DMS53 treated with DMSO at 0.1 percent for 48 hours (cell line): Measurements from ENCODE around the gene SOX11.

Source experiments
- DNase-seq: peaks from one replicate; lab custom pipeline; 2025; ENCODE audit not compliant: unreplicated experiment; lab: John Stamatoyannopoulos, UW

The SOX11 gene

DNA sequence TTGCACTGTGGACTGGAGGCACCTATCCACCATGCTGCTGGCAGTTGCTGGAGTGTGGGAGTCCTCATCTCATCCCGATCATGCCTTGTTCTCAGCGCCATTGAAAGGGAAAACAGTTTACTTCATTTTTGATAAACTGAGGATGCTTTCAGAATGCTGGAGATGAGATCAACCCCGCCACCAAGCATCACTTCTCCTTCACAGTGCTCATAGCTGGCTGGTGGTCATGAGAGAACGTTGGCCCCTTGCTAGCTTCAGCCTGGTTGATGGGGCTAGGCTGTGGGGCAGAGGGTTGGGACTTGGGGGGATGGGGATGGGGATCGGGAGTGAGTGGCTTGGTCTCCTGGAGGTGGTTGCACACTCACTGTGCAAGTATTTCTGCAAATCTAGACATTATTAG is 30.1 kb downstream of the SOX11 start:
- DNase-seq, result no peak

DNA sequence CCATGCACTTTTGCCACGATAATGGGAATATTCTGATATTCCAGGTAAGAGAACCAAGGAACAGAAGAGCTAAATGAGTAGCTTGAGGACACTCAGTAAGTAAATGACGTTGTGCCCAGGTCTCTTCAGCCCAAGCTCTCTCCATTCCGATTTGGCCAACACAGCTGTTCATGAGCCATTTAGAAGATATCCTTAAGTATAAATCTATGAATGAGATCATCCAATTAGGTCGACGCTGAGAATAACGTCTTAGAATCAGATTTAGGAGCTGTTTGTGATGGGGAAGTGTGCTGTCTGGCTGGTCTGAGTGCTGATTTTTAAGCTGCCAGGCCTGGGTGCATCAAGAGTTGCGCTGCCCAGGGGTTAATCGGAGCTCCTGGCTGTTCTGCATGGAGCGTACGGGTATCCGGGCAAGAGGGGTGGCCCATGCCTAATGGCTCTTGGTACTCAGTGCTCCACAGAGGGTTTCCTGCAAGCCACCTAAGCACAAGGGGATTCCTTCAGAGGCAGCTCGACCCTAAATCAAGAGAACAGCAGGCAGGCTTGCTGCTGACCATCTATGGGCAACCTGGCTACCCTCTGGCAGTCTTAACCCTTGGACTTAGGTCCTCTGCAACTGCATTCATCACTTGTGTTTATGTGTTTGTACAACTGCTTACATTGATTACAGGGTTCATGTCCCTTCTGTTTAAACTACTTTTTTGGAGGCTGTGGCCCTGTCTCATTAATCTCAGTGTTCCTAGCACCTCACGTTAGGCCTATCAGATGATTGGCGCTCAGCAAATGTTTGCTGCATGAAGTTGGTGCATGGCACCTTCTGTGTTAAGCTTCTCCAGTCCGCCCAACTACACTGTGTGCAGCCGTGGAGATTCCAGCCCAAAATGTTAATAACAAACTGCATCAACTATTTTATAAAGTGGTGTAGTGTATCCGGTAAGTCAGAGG is 31.9 kb downstream of the SOX11 start:
- DNase-seq, result no peak

DNA sequence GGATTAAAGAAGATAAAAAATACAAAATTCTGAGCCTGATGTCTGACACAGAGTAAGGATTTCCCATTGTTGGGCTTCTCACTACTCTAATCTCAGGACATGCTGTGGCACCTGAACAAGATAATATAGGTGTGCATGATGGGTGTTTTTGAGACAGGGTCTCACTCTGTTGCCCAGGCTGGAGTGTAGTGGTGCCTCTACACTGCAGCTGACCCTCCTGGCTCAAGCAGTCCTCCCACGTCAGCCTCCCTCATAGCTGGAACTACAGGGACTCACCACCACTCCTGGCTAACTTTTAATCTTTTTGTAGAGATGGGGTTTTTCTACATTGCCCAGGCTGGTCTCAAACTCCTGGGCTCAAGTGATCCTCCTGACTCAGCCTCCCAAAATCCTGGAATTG is 32.9 kb downstream of the SOX11 start:
- DNase-seq, result no peak

DNA sequence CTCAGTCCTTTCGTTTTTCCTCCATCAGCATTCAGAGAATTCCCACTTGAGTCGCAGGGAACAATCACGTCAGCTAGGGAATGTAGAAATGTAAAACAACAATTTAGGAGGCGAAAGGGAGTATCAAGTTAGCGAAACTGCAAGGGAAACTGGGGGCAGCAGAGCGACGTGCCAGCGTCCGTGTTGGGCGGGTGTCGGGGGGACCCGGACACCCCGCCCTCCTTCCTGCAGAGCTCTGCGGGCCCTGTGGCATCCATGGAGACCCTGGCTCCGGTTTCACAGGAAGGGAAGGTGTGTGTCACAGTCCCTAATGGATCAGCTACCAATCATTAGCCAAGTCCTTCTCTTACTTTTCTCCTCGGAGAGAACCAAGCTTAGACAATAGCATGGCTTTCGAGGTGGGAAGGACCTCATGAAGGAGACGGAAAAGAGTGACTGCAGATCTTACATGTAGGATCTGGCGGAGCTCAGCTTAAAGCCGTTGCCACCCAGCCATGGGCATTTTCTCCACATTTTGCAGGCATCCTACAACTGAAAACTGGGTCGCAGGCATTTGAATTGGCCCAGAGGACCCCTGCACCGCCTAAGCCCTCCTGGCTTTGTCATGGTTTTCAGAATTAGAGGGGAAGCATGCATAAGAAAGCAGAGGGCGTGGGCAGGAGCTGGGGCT is 33.7 kb downstream of the SOX11 start:
- no peak for DNase-seq

DNA sequence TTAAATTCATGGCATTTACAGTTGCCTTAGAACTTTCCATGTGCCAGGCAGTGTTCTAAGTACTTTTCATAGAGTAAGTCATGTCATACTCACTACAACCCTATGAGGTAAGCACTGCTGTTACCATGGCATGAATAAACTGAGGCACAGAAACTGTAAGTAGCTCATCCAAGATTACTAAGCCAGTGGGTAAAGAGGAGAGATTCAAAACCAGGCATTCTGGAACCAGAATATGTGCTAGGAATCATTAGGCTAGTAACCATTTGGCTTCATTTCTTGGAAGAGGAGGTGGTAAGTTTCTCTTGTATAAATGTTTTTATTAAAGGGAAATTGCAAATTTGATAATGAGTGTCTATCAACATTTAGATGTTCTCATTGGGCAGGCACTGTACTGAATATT is 35.1 kb downstream of the SOX11 start:
- no peak for DNase-seq

DNA sequence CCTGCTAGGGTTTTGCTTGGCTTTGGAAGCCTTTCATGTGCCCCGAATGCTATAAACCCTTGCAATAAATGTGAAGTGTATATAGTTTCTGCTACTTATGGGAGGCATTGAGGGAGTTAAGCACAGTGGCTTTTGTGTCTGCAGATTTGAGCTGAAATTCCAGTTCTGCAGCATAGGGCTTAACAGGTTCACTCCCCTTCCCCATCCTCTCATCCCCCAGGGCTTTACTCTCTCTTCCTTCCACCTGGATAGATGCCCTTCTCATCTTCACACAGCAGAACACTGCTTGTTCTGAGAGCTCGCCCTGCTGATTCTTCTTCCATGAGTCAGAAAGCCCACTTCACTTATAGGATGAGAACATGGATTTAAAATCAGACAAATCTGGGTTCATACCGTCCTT is 37.2 kb downstream of the SOX11 start:
- no peak for DNase-seq

DNA sequence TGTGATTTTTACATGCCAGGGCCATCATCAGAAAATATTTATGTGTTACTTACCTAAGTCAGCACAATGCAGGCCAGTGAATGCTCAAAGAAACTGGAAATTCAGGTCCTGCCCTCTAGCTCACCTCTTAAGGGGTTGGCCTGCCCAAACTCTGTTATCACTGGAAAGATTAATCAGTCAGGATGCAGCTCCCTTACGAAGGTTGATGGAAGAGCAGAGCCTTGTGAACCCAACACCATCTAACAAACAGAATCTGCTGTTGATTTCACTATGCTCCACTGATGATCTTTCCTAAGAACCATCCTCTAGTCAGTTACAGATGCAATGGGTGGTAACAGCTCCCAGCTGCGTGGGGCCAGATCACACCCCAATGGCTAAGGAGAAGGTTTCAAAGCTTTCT is 38.2 kb downstream of the SOX11 start:
- no peak for DNase-seq

DNA sequence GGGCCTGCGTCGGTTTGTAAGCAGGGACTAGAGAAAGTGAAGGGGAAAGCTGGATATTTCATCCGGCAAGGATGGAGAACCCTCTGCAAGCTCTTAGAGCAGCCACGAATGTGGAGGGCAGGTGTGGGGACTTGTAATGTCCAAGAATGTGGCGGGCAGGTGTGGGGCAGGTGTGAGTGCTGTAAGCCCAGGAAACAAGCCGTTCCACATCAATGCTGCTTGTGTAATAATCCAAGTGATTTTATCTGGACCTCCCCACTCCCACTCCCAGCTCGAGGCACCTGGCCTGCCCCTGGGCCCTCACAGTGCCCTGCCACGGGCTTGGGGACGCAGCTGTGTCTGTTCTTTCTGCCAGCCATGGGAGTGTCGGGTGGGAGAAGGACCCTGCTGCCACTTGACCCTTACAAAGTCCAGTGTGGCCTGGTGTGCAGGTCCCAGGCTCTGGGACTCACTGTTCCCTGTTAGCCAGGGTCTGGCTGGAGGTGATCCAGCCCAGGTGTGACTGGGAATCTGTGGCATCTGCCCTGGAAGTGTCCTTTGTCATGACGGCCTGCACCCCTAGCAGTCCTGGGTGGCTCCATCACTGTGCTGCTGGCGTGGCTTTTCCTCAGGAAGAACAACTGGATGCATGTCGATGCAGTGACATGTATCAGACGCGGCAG is 42.8 kb downstream of the SOX11 start:
- DNase-seq, result peak; percentile 57

DNA sequence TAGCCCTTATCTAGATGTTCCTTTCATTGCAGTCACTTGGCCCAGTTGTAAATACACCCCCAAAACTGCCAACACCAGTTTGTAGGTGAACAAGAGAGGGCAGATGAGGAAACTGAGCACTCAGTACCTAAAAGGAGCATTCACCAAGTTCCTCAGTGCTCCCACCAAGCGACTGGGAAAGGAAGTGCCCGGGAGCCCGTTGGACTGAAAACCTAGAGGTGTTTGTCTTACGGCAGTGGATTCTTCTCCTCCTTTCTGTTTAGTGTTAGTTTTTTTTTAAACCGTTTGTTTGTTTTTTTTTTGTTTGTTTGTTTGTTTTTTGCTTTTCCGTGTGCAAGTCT is 43.3 kb downstream of the SOX11 start:
- DNase-seq, result no peak

DNA sequence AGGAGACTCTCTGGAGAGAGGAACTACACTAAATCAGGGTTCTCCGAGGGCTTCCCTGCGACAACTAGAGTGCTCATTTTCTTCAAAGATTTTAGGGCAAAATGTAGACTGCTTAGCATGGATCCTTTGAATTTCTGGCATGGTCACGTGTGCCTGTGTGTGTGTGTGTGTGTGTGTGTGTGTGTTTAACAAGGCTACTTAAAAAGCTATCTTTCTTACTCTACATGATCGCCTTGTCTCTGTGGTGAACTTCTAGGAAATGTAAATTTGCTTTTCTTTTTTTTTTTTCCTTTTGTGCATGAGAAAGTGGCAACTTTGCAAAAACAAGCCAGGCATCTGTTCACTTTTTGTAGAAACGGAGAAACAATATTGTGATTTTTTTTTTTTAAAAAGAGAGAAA is 43.9 kb downstream of the SOX11 start:
- no peak for DNase-seq

DNA sequence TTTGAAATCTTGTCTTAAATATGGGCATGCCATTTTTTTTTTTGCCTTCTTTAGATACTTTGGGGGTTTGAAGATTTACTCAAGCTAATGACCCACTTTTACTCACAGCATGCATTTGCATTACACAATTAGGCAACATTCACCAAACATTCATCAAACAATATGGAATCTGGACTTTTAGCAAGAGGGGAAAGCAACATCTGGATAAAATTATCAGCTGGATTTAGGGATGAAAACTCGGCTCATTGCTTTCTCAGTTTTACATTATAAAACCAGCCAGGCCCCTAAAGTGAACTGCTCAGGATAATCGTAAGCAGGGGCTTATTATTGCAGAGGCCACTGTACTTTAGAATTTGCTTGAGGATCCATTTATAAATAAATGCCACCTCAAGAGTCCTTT is 44.7 kb downstream of the SOX11 start:
- no peak for DNase-seq

DNA sequence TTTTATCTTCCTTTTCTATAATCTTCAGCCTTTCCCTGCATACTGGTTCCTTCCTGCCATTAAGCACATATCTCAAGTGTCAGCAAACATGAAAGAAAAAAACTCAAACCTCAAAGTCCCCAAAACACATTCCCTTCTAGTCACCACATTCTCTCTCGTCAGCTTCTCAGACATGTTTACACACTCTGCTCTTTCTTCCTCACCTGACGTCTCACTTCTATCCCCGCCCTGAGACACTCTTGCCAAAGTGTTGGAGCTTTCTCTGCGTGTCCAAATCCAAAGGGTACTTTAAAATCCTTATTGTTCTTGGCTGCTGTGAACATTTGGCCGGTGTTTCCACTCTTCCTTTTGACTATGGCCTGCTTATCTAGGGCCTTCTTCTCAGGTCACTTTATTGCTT is 47.9 kb downstream of the SOX11 start:
- DNase-seq, result no peak

DNA sequence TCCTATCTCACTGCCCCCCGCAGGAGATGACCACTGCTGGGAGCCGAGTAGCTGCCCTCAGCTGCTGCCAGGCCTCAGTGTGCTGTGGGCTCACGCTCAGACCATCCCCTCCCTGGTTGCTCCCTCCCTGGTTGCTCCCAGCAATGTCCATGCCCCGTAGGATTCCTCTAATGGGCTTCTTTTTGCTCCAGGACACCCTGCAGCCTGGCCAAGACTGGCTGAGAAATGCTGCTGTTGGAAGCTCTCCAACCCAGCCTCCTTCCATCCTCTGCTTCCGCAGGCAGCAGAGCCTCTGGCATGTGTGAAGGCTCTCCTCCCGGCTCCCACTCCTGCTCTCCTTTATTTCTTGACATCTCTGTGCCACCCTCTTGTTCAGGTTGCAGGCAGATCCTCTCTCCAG is 48.6 kb downstream of the SOX11 start:
- no peak for DNase-seq

DNA sequence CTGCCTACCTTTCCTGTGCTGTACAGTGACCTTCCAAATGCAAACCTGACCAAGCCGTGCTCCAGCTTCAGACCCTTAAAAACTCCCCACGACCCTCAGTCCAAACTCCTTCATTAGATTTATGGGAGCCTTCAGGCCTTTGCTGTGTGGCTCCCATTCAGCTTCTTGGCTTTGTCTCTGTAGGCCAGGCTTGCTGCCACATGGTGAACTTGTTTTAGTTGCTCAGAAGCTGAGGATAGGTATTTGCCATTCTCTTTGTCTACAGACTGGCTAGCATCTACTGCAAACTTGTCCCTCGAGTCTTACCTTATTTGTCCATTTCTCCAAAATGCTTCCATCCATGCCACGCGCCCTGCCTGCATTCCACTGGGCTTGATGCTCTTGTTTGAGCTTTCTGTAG is 49.1 kb downstream of the SOX11 start:
- no peak for DNase-seq

DNA sequence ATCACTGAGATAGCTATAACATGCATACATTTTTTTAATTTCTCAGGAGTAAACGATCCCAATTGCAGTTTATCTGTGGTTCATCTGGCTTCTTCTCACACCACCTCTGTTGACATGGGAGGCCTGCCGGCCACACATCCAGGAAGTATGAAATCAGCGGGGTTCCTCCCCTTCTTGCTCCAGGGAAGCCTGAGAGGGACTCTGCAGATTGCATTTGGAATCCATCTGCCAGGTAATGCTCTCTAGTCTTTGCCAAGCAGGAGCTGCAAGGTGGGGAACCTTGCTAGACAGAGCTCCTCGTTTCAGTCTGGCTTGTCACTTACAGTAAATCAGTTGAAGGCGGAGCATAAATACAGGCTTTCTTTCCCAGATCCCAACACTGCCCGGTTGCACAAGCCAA is 49.9 kb downstream of the SOX11 start:
- no peak for DNase-seq

DNA sequence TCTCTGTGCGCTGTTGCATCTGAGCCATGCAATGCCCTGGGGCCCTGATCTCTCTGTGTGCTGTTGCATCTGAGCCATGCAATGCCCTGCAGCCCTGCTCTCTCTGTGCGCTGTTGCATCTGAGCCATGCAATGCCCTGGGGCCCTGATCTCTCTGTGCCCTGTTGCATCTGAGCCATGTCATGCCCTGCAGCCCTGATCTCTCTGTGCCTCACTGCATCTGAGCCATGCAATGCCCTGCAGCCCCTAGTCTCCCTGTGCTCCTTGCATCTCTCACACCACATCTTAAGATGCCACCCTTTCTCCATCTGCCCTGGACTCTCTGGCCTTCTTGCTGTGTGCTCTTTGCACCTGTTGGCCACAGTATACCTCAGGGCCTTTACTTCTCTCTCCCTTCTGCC is 56.2 kb downstream of the SOX11 start:
- no peak for DNase-seq

DNA sequence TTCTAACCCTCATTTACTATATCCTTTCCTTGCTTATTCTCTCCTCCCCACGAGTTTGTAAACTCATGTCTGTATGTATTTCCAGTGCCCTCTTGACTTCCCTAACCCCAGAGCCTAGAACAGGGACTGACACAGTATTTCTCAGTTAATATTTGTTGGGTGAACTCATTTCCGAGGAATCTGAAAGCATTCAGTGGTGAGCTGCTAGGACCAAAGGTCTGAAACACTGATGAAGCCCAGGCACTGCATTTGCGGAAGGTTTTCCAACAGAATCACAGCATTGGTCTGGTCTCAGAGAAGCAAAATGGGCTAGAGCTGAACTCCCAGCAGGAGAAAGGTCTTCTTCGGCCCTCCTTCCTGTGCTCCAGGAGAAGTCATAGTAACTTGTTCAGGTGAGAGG is 56.8 kb downstream of the SOX11 start:
- DNase-seq, result no peak

DNA sequence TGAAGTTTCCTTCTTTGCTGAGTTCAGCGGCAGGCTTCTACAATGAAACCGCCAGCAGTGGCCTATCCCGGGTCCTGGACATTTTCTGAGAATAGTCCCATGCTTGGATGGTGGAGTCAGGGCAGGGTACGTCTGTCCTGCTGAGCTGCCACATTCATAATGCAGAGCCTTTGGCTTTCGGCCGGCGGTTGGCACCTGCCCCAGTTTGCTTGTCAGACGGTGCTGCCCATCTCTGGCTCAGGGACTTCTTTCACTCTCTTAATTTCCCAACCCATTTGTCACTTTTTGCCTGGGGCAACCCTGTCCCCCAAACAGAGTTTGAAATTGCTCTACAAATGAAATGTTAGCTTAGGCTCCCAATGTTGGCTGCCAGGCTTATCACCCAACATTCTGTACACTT is 57.2 kb downstream of the SOX11 start:
- DNase-seq, result no peak
